ENCODE results near the gene AK5.

Gene AK5

GRCh38 chr1:77434967-77435366, 153.1 kb downstream of the AK5 start:
- WGBS, 2 donors (ENCODE audit: extremely low coverage in 2 of 2, insufficient read length in 2 of 2, insufficient replicate concordance in 1 of 2), result no CpG with 5 or more reads among the region's 2 CpGs

GRCh38 chr1:77438236-77438913, 156.6 kb downstream of the AK5 start:
- Histone ChIP-seq H3K27me3 (ENCODE audit: control insufficient read depth in 3 of 3, insufficient read depth in 3 of 3, low read depth in 1 of 3, low read length in 3 of 3) (peaks cover 0 to 1% (median 0%) of the 10 kb centered on the region in 3 experiments), H3K23ac (ENCODE audit: low read depth, low read length, poor library complexity) (no peak overlapping the region), H3K4ac (ENCODE audit: low read length) (no peak overlapping the region), H2AK5ac (ENCODE audit: low read depth, low read length) (no peak overlapping the region), H2BK5ac (ENCODE audit: low read length) (no peak overlapping the region), H2AFZ (ENCODE audit: low read length) (no peak overlapping the region), H2BK15ac (ENCODE audit: low read length) (no peak overlapping the region), H3K9ac (ENCODE audit: low read depth, low read length, poor library complexity) (no peak overlapping the region), H3K14ac (ENCODE audit: low read length) (no peak overlapping the region), H2BK120ac (ENCODE audit: low read depth, low read length) (no peak overlapping the region), H3K4me2 (ENCODE audit: insufficient read depth, low read length, poor library complexity, severe bottlenecking) (no peak overlapping the region), H3K27ac (replicated peaks; ENCODE audit: low read length) (no peak overlapping the region), H3K79me1 (ENCODE audit: low read depth, low read length) (no peaks in the 10 kb centered on the region), H4K91ac (ENCODE audit: low read depth, low read length, poor library complexity) (no peak overlapping the region), H3K4me1 (ENCODE audit: control insufficient read depth in 2 of 2, insufficient read depth in 1 of 2, low read depth in 1 of 2, low read length in 2 of 2) (no peaks in the 10 kb centered on the region), H3K36me3 (replicated peaks in 1 of 2; ENCODE audit: control insufficient read depth in 2 of 2, insufficient read depth in 2 of 2, low read length in 2 of 2) (no peaks in the 10 kb centered on the region), H2BK12ac (ENCODE audit: low read length) (no peak overlapping the region), H3K9me3 (replicated peaks in 1 of 2; ENCODE audit: control insufficient read depth in 2 of 2, insufficient read depth in 1 of 2, low read depth in 1 of 2, low read length in 2 of 2) (peaks cover 0 to 5% of the 10 kb centered on the region in 2 donors), H3K4me3 (ENCODE audit: low read length in 2 of 2) (no peak overlapping the region), H3K18ac (ENCODE audit: low read length) (no peak overlapping the region), H4K8ac (ENCODE audit: low read depth, low read length) (no peak overlapping the region)
- no CpG with 5 or more reads among the region's 4 CpGs for WGBS, 2 donors (ENCODE audit: extremely low coverage in 2 of 2, insufficient read length in 2 of 2, insufficient replicate concordance in 1 of 2)
- no peak for DNase-seq (ENCODE audit: low spot score)

More at GRCh38 chr1:77434967-77435366, 153.1 kb downstream of the AK5 start:
- no peak overlapping the region for H3K18ac ChIP-seq (ENCODE audit: low read length)
- H2AFZ ChIP-seq (ENCODE audit: low read length), result no peak overlapping the region
- H3K27ac ChIP-seq (replicated peaks; ENCODE audit: low read length), result no peak overlapping the region
- no peak overlapping the region for H4K8ac ChIP-seq (ENCODE audit: low read depth, low read length)
- H3K9me3 ChIP-seq (replicated peaks in 1 of 2; ENCODE audit: control insufficient read depth in 2 of 2, insufficient read depth in 1 of 2, low read depth in 1 of 2, low read length in 2 of 2), result peaks cover 0 to 5% of the 10 kb centered on the region in 2 donors
- no peak overlapping the region for H2BK120ac ChIP-seq (ENCODE audit: low read depth, low read length)
- no peak overlapping the region for H3K9ac ChIP-seq (ENCODE audit: low read depth, low read length, poor library complexity)
- H3K27me3 ChIP-seq (ENCODE audit: control insufficient read depth in 3 of 3, insufficient read depth in 3 of 3, low read depth in 1 of 3, low read length in 3 of 3), result no peaks in the 10 kb centered on the region
- H2BK5ac ChIP-seq (ENCODE audit: low read length), result no peak overlapping the region
- no peak overlapping the region for H3K4me2 ChIP-seq (ENCODE audit: insufficient read depth, low read length, poor library complexity, severe bottlenecking)
- H3K23ac ChIP-seq (ENCODE audit: low read depth, low read length, poor library complexity), result no peak overlapping the region
- no peaks in the 10 kb centered on the region for H3K79me1 ChIP-seq (ENCODE audit: low read depth, low read length)
- no peak overlapping the region for H3K4ac ChIP-seq (ENCODE audit: low read length)
- no peak overlapping the region for H3K4me3 ChIP-seq (ENCODE audit: low read length in 2 of 2)
- H4K91ac ChIP-seq (ENCODE audit: low read depth, low read length, poor library complexity), result no peak overlapping the region
- H2BK15ac ChIP-seq (ENCODE audit: low read length), result no peak overlapping the region
- no peak overlapping the region for H3K14ac ChIP-seq (ENCODE audit: low read length)
- no peak for DNase-seq (ENCODE audit: low spot score)
- no peak overlapping the region for H2AK5ac ChIP-seq (ENCODE audit: low read depth, low read length)
- no peaks in the 10 kb centered on the region for H3K4me1 ChIP-seq (ENCODE audit: control insufficient read depth in 2 of 2, insufficient read depth in 1 of 2, low read depth in 1 of 2, low read length in 2 of 2)
- H2BK12ac ChIP-seq (ENCODE audit: low read length), result no peak overlapping the region
- no peaks in the 10 kb centered on the region for H3K36me3 ChIP-seq (replicated peaks in 1 of 2; ENCODE audit: control insufficient read depth in 2 of 2, insufficient read depth in 2 of 2, low read length in 2 of 2)

GRCh38 chr1:77446841-77447555, 165.2 kb downstream of the AK5 start:
- H2AFZ ChIP-seq (ENCODE audit: low read length), result no peak overlapping the region
- peaks cover 0 to 3% of the 10 kb centered on the region in 2 donors for H3K4me1 ChIP-seq (ENCODE audit: control insufficient read depth in 2 of 2, insufficient read depth in 1 of 2, low read depth in 1 of 2, low read length in 2 of 2)
- H3K79me1 ChIP-seq (ENCODE audit: low read depth, low read length), result no peaks in the 10 kb centered on the region
- H2BK15ac ChIP-seq (ENCODE audit: low read length), result no peak overlapping the region
- no peaks in the 10 kb centered on the region for H3K36me3 ChIP-seq (replicated peaks in 1 of 2; ENCODE audit: control insufficient read depth in 2 of 2, insufficient read depth in 2 of 2, low read length in 2 of 2)
- no peak overlapping the region for H2BK5ac ChIP-seq (ENCODE audit: low read length)
- H4K91ac ChIP-seq (ENCODE audit: low read depth, low read length, poor library complexity), result no peak overlapping the region
- H4K8ac ChIP-seq (ENCODE audit: low read depth, low read length), result no peak overlapping the region
- H3K14ac ChIP-seq (ENCODE audit: low read length), result no peak overlapping the region
- no peaks in the 10 kb centered on the region for H3K9me3 ChIP-seq (replicated peaks in 1 of 2; ENCODE audit: control insufficient read depth in 2 of 2, insufficient read depth in 1 of 2, low read depth in 1 of 2, low read length in 2 of 2)
- no peak overlapping the region for H3K27ac ChIP-seq (replicated peaks; ENCODE audit: low read length)
- no peak overlapping the region for H3K9ac ChIP-seq (ENCODE audit: low read depth, low read length, poor library complexity)
- no peak overlapping the region for H3K4me2 ChIP-seq (ENCODE audit: insufficient read depth, low read length, poor library complexity, severe bottlenecking)
- H2BK120ac ChIP-seq (ENCODE audit: low read depth, low read length), result no peak overlapping the region
- no peak overlapping the region for H2AK5ac ChIP-seq (ENCODE audit: low read depth, low read length)
- H2BK12ac ChIP-seq (ENCODE audit: low read length), result no peak overlapping the region
- WGBS, 2 donors (ENCODE audit: extremely low coverage in 2 of 2, insufficient read length in 2 of 2, insufficient replicate concordance in 1 of 2), result no CpG with 5 or more reads among the region's 4 CpGs
- no peak for DNase-seq (ENCODE audit: low spot score)
- H3K4me3 ChIP-seq (ENCODE audit: low read length in 2 of 2), result no peak overlapping the region
- no peak overlapping the region for H3K18ac ChIP-seq (ENCODE audit: low read length)
- no peak overlapping the region for H3K4ac ChIP-seq (ENCODE audit: low read length)
- peaks cover 0 to 1% (median 0%) of the 10 kb centered on the region in 3 experiments for H3K27me3 ChIP-seq (ENCODE audit: control insufficient read depth in 3 of 3, insufficient read depth in 3 of 3, low read depth in 1 of 3, low read length in 3 of 3)
- no peak overlapping the region for H3K23ac ChIP-seq (ENCODE audit: low read depth, low read length, poor library complexity)

- Histone ChIP-seq H2BK15ac (ENCODE audit: low read length) (no peak overlapping the region), H3K27me3 (ENCODE audit: control insufficient read depth in 3 of 3, insufficient read depth in 3 of 3, low read depth in 1 of 3, low read length in 3 of 3) (no peaks in the 10 kb centered on the region), H3K4me3 (ENCODE audit: low read length in 2 of 2) (no peak overlapping the region), H3K18ac (ENCODE audit: low read length) (peak overlapping the region; percentile 41), H3K9me3 (replicated peaks in 1 of 2; ENCODE audit: control insufficient read depth in 2 of 2, insufficient read depth in 1 of 2, low read depth in 1 of 2, low read length in 2 of 2) (no peaks in the 10 kb centered on the region), H2BK120ac (ENCODE audit: low read depth, low read length) (no peak overlapping the region), H2AK5ac (ENCODE audit: low read depth, low read length) (peak overlapping the region; percentile 81), H3K4me2 (ENCODE audit: insufficient read depth, low read length, poor library complexity, severe bottlenecking) (no peak overlapping the region), H3K27ac (replicated peaks; ENCODE audit: low read length) (no peak overlapping the region), H3K9ac (ENCODE audit: low read depth, low read length, poor library complexity) (no peak overlapping the region), H2AFZ (ENCODE audit: low read length) (no peak overlapping the region), H3K14ac (ENCODE audit: low read length) (no peak overlapping the region), H4K8ac (ENCODE audit: low read depth, low read length) (no peak overlapping the region), H3K79me1 (ENCODE audit: low read depth, low read length) (no peaks in the 10 kb centered on the region), H3K36me3 (replicated peaks in 1 of 2; ENCODE audit: control insufficient read depth in 2 of 2, insufficient read depth in 2 of 2, low read length in 2 of 2) (no peaks in the 10 kb centered on the region), H2BK5ac (ENCODE audit: low read length) (no peak overlapping the region), H2BK12ac (ENCODE audit: low read length) (peak overlapping the region; percentile 25), H3K4me1 (ENCODE audit: control insufficient read depth in 2 of 2, insufficient read depth in 1 of 2, low read depth in 1 of 2, low read length in 2 of 2) (peaks cover 0 to 3% of the 10 kb centered on the region in 2 donors), H4K91ac (ENCODE audit: low read depth, low read length, poor library complexity) (no peak overlapping the region), H3K23ac (ENCODE audit: low read depth, low read length, poor library complexity) (peak overlapping the region; percentile 73), H3K4ac (ENCODE audit: low read length) (no peak overlapping the region)
- DNase-seq (ENCODE audit: low spot score), result no peak
- WGBS, 2 donors (ENCODE audit: extremely low coverage in 2 of 2, insufficient read length in 2 of 2, insufficient replicate concordance in 1 of 2), result no CpG with 5 or more reads among the region's 2 CpGs
These were observed 165.8 kb downstream of the AK5 start for GRCh38 chr1:77447669-77448068.
